A549 treated with Hydrocortisone at 1 μM for 4 hours (cell line): Measurements from ENCODE around the gene FDX2. TPM values are rescaled to one million over a fixed set of nuclear protein-coding genes. Genes with fewer than 3 reads are reported as not detected.

ENCODE experiments used
- total RNA-seq: library from RNA; stranded (reverse); fragments of 200-300 nt; extraction: Qiagen RNA extraction; gene quantifications from 5 replicates; pipeline ENCODE4 v1.2.3, GENCODE V29; 2022

The FDX2 gene
- total RNA-seq = 23.3 to 35.3 TPM (median 32.5 TPM) in 5 replicates

GRCh38 chr19:10315335-10316214 lies at the start of gene FDX2:
Gene FDX2, minus strand, starts transcription at chr19:10316015. Its CDS starts 19 bp downstream, at chr19:10315996.

GRCh38 chr19:10339380-10339960 lies 23.7 kb upstream of the FDX2 start, which contains the start of gene ICAM3:
Gene ICAM3, minus strand, starts transcription at chr19:10339624. Its CDS starts 10 bp downstream, at chr19:10339614.

GRCh38 chr19:10332965-10333757 lies 17.3 kb upstream of the FDX2 start, which contains the start of gene RAVER1:
Gene RAVER1, minus strand, starts transcription at chr19:10333529. Its CDS starts 22 bp downstream, at chr19:10333507.

GRCh38 chr19:10309423-10309822 lies 6.4 kb downstream of the FDX2 start, which contains the start of gene ZGLP1:
Gene ZGLP1, minus strand, starts transcription at chr19:10309815.

GRCh38 chr19:10289836-10290356 lies 25.9 kb downstream of the FDX2 start, which contains the start of gene ICAM5:
Gene ICAM5, plus strand, starts transcription at chr19:10289952. Its CDS starts 92 bp downstream, at chr19:10290044.

GRCh38 chr19:10286803-10287737 lies 28.7 kb downstream of the FDX2 start, which contains the start of gene ICAM4:
Gene ICAM4, plus strand, starts transcription at chr19:10286955. Its CDS starts 58 bp downstream, at chr19:10287013.

GRCh38 chr19:10270616-10271394 lies 45.0 kb downstream of the FDX2 start, which contains the start of gene ICAM1:
Gene ICAM1, plus strand, starts transcription at chr19:10271120. Its CDS starts 40 bp downstream, at chr19:10271160.

Other genes starting within 250 kb of the FDX2 start
- 6.2 to 7.9 TPM (median 7.4 TPM) in 5 replicates for gene SHFL, start 229.7 kb downstream of the FDX2 start, total RNA-seq
- 0.05 to 0.08 TPM in 2 of 5 replicates, not detected in the others for gene ANGPTL6, start 213.3 kb downstream of the FDX2 start, total RNA-seq
- 43.8 to 56.2 TPM (median 51.7 TPM) in 5 replicates for gene PPAN, start 209.7 kb downstream of the FDX2 start, total RNA-seq
- gene P2RY11, start 204.3 kb downstream of the FDX2 start, total RNA-seq = 4.7 to 11.2 TPM (median 7.9 TPM) in 5 replicates
- gene EIF3G, start 196.1 kb downstream of the FDX2 start, total RNA-seq = 155 to 177 TPM (median 159 TPM) in 5 replicates
- gene DNMT1, start 121.1 kb downstream of the FDX2 start, total RNA-seq = 53.4 to 60.4 TPM (median 58.5 TPM) in 5 replicates
- gene S1PR2, start 84.7 kb downstream of the FDX2 start, total RNA-seq = 0.68 to 1.1 TPM (median 0.73 TPM) in 5 replicates
- 54.1 to 77.3 TPM (median 72.5 TPM) in 5 replicates for gene MRPL4, start 63.8 kb downstream of the FDX2 start, total RNA-seq
- 2.5 to 4.4 TPM (median 4.3 TPM) in 5 replicates for gene ICAM1, start 44.9 kb downstream of the FDX2 start, total RNA-seq
- 0.08 to 0.09 TPM in 2 of 5 replicates, not detected in the others for gene ICAM4, start 29.1 kb downstream of the FDX2 start, total RNA-seq
- gene ICAM5, start 26.1 kb downstream of the FDX2 start, total RNA-seq = 0.25 to 0.78 TPM (median 0.72 TPM) in 5 replicates
- gene ZGLP1, start 6.2 kb downstream of the FDX2 start, total RNA-seq = 0.66 to 2.8 TPM (median 2.3 TPM) in 5 replicates
- gene RAVER1, start 17.5 kb upstream of the FDX2 start, total RNA-seq = 24.6 to 28.7 TPM (median 27.8 TPM) in 5 replicates
- gene ICAM3, start 23.6 kb upstream of the FDX2 start, total RNA-seq = 6.4 to 9.7 TPM (median 8.2 TPM) in 5 replicates
- 31.1 to 43.7 TPM (median 40.2 TPM) in 5 replicates for gene TYK2, start 64.6 kb upstream of the FDX2 start, total RNA-seq
- gene CDC37, start 87.5 kb upstream of the FDX2 start, total RNA-seq = 166 to 190 TPM (median 172 TPM) in 5 replicates
- gene PDE4A, start 104.5 kb upstream of the FDX2 start, total RNA-seq = 4.2 to 4.6 TPM (median 4.5 TPM) in 5 replicates
- gene KEAP1, start 187.3 kb upstream of the FDX2 start, total RNA-seq = 49.8 to 65.7 TPM (median 53.9 TPM) in 5 replicates
- 1.2 to 1.9 TPM (median 1.6 TPM) in 5 replicates for gene S1PR5, start 201.4 kb upstream of the FDX2 start, total RNA-seq
- gene ATG4D, start 227.9 kb upstream of the FDX2 start, total RNA-seq = 17.3 to 22.3 TPM (median 20.2 TPM) in 5 replicates
- 13.9 to 18.1 TPM (median 15.3 TPM) in 5 replicates for gene KRI1, start 250.0 kb upstream of the FDX2 start, total RNA-seq